B cell (primary cell): ENCODE data around the gene CCDC85A.

Experiments
- EZH2 ChIP-seq: IDR thresholded peaks from 2 replicates; pipeline ENCODE4 v1.6.1; 2012; ENCODE audit warnings: borderline replicate concordance, low read depth, mild to moderate bottlenecking, moderate library complexity, low read length; ENCODE audit not compliant: insufficient read depth, poor library complexity, severe bottlenecking
- TF ChIP-seq, protein P1 (sequence below): fragments of 200-600 bp; IDR thresholded peaks from one replicate; pipeline ENCODE4 v1.8.0; 2022; ENCODE audit warnings: antibody characterized with exemption, mild to moderate bottlenecking

DNA sequence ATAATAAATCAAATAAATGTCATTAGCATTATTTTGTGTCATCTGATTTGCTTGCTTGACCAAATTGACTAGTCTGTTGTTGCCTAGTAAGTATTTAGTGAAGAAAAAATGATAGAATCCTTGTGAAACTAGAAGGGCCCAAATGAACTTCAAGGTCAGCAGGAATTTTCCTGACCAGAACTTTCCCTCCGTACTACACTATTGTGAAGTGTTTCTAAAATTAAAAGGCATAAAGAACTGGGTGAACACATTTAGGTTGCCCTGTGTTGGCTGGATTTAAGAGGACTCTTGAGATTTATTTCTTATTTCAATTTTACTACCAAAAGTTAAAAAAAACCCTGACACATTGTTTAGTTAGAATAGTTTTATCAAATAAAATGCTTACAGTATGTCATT lies 142.6 kb downstream of the CCDC85A start:
- TF ChIP-seq, protein P1, sequence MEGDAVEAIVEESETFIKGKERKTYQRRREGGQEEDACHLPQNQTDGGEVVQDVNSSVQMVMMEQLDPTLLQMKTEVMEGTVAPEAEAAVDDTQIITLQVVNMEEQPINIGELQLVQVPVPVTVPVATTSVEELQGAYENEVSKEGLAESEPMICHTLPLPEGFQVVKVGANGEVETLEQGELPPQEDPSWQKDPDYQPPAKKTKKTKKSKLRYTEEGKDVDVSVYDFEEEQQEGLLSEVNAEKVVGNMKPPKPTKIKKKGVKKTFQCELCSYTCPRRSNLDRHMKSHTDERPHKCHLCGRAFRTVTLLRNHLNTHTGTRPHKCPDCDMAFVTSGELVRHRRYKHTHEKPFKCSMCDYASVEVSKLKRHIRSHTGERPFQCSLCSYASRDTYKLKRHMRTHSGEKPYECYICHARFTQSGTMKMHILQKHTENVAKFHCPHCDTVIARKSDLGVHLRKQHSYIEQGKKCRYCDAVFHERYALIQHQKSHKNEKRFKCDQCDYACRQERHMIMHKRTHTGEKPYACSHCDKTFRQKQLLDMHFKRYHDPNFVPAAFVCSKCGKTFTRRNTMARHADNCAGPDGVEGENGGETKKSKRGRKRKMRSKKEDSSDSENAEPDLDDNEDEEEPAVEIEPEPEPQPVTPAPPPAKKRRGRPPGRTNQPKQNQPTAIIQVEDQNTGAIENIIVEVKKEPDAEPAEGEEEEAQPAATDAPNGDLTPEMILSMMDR, result no peak
- no peak for TF ChIP-seq EZH2
